ENCODE results near the gene SGCD. TPM values are rescaled to one million over a fixed set of nuclear protein-coding genes. Genes with fewer than 3 reads are reported as not detected.
"Not testable (repeated sequence)": the region's sequence is repeated elsewhere in the genome, so short reads cannot be mapped to it uniquely, and the experiment has no call there.

SGCD gene
- total and polyA plus RNA-seq, 4 donors: 0.79 to 20.9 (median 6.0) TPM

- H3K4me3 ChIP-seq: no peak overlapping the region
- H3K36me3 ChIP-seq (ENCODE audit: control insufficient read depth in 4 of 4, insufficient read depth in 4 of 4, low read length in 4 of 4): no peaks in the 10 kb centered on the region
- no peaks in the 10 kb centered on the region for H3K27me3 ChIP-seq (ENCODE audit: control insufficient read depth in 3 of 3, insufficient read depth in 3 of 3, low read length in 2 of 3)
- H3K9ac ChIP-seq (ENCODE audit: insufficient read depth in 1 of 2, low read length in 2 of 2): no peak overlapping the region
- H3K4me1 ChIP-seq (ENCODE audit: control insufficient read depth in 5 of 5, insufficient read depth in 5 of 5, low read length in 5 of 5): no peaks in the 10 kb centered on the region
- peaks cover 0 to 2% (median 0%) of the 10 kb centered on the region in 4 donors for H3K9me3 ChIP-seq (ENCODE audit: control insufficient read depth in 4 of 4, insufficient read depth in 3 of 4, low read length in 3 of 4)
- TF ChIP-seq, protein P1, sequence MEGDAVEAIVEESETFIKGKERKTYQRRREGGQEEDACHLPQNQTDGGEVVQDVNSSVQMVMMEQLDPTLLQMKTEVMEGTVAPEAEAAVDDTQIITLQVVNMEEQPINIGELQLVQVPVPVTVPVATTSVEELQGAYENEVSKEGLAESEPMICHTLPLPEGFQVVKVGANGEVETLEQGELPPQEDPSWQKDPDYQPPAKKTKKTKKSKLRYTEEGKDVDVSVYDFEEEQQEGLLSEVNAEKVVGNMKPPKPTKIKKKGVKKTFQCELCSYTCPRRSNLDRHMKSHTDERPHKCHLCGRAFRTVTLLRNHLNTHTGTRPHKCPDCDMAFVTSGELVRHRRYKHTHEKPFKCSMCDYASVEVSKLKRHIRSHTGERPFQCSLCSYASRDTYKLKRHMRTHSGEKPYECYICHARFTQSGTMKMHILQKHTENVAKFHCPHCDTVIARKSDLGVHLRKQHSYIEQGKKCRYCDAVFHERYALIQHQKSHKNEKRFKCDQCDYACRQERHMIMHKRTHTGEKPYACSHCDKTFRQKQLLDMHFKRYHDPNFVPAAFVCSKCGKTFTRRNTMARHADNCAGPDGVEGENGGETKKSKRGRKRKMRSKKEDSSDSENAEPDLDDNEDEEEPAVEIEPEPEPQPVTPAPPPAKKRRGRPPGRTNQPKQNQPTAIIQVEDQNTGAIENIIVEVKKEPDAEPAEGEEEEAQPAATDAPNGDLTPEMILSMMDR (IDR thresholded peaks at IDR 0.05; ENCODE audit: control extremely low read depth, extremely low read depth): no peak
- ATAC-seq (ENCODE audit: insufficient read depth, low FRiP score): no peak
- H3K27ac ChIP-seq (ENCODE audit: low read depth in 1 of 2, low read length in 1 of 2): no peak overlapping the region
- no peak for DNase-seq
Measured at GRCh38 chr5:156654444-156654843, 327.5 kb downstream of the SGCD start.

DNA sequence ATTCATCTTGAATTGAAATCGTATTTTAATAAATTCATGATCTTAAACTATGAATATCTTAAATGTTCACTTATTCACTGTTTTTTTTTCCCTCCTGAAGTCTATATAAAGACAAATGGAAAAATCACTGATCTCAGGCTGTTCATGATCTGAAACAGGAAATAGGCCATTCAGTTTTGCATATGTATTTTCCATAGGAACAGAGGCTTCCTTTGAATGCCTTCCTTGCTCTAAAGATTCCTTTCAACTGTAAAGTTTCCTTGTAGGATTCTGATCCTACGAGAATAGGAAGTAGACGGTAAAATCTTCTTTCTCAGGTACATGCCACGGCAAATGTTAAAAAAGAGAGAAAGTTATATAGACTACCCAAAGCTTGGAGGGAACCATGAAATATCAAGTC, 328.8 kb downstream of the SGCD start:
- no peak overlapping the region for H3K9ac ChIP-seq (ENCODE audit: insufficient read depth in 1 of 2, low read length in 2 of 2)
- H3K4me1 ChIP-seq (ENCODE audit: control insufficient read depth in 5 of 5, insufficient read depth in 5 of 5, low read length in 5 of 5): no peaks in the 10 kb centered on the region
- H3K4me3 ChIP-seq: no peak overlapping the region
- no peaks in the 10 kb centered on the region for H3K27me3 ChIP-seq (ENCODE audit: control insufficient read depth in 3 of 3, insufficient read depth in 3 of 3, low read length in 2 of 3)
- TF ChIP-seq, protein P1 (IDR thresholded peaks at IDR 0.05; ENCODE audit: control extremely low read depth, extremely low read depth): no peak
- no peak overlapping the region for H3K27ac ChIP-seq (ENCODE audit: low read depth in 1 of 2, low read length in 1 of 2)
- no peaks in the 10 kb centered on the region for H3K36me3 ChIP-seq (ENCODE audit: control insufficient read depth in 4 of 4, insufficient read depth in 4 of 4, low read length in 4 of 4)
- ATAC-seq (ENCODE audit: insufficient read depth, low FRiP score) (no peak), DNase-seq (no peak)
- 83 to 89% methylated on average over 4 of the region's 4 CpGs for WGBS, 2 donors
- peaks cover 0 to 2% (median 0%) of the 10 kb centered on the region in 4 donors for H3K9me3 ChIP-seq (ENCODE audit: control insufficient read depth in 4 of 4, insufficient read depth in 3 of 4, low read length in 3 of 4)

- ATAC-seq (ENCODE audit: insufficient read depth, low FRiP score); H3K27me3 ChIP-seq (ENCODE audit: control insufficient read depth in 3 of 3, insufficient read depth in 3 of 3, low read length in 2 of 3); H3K9ac ChIP-seq (ENCODE audit: insufficient read depth in 1 of 2, low read length in 2 of 2); H3K9me3 ChIP-seq (ENCODE audit: control insufficient read depth in 4 of 4, insufficient read depth in 3 of 4, low read length in 3 of 4); H3K4me3 ChIP-seq; H3K27ac ChIP-seq (ENCODE audit: low read depth in 1 of 2, low read length in 1 of 2); H3K36me3 ChIP-seq (ENCODE audit: control insufficient read depth in 4 of 4, insufficient read depth in 4 of 4, low read length in 4 of 4); DNase-seq: not testable (repeated sequence)
- peaks cover 0 to 10% (median 0%) of the 10 kb centered on the region in 5 donors for H3K4me1 ChIP-seq (ENCODE audit: control insufficient read depth in 5 of 5, insufficient read depth in 5 of 5, low read length in 5 of 5)
- WGBS, 2 donors: 82 to 85% methylated on average over 7 of the region's 10 CpGs
Measured at GRCh38 chr5:156664832-156665231, 337.9 kb downstream of the SGCD start.

DNA sequence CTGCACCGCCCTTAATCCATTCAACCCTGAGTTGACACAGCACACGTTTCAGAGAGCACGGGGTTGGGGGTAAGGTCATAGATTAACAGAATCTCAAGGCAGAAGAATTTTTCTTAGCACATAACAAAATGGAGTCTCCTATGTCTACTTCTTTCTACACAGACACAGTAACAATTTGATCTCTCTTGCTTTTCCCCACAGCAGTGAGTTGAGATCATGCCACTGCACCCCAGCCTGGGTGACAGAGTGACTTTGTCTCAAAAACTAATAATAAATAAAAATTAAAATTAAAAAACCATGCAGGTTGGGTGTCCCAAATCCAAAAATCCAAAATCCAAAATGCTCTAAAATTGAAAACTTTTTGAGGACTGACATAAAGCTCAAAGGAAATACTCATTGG, 339.7 kb downstream of the SGCD start:
- not testable (repeated sequence) for ATAC-seq (ENCODE audit: insufficient read depth, low FRiP score); H3K36me3 ChIP-seq (ENCODE audit: control insufficient read depth in 4 of 4, insufficient read depth in 4 of 4, low read length in 4 of 4); H3K9me3 ChIP-seq (ENCODE audit: control insufficient read depth in 4 of 4, insufficient read depth in 3 of 4, low read length in 3 of 4); H3K4me3 ChIP-seq; H3K27ac ChIP-seq (ENCODE audit: low read depth in 1 of 2, low read length in 1 of 2); DNase-seq; H3K9ac ChIP-seq (ENCODE audit: insufficient read depth in 1 of 2, low read length in 2 of 2); H3K27me3 ChIP-seq (ENCODE audit: control insufficient read depth in 3 of 3, insufficient read depth in 3 of 3, low read length in 2 of 3)
- peaks cover 0 to 10% (median 0%) of the 10 kb centered on the region in 5 donors for H3K4me1 ChIP-seq (ENCODE audit: control insufficient read depth in 5 of 5, insufficient read depth in 5 of 5, low read length in 5 of 5)
- WGBS, 2 donors: no CpG with 5 or more reads among the region's 3 CpGs

- TF ChIP-seq, protein P1 (IDR thresholded peaks at IDR 0.05; ENCODE audit: control extremely low read depth, extremely low read depth): no peak
- Histone ChIP-seq H3K9ac (ENCODE audit: insufficient read depth in 1 of 2, low read length in 2 of 2) (peak overlapping the region in 1 of 2 donors; percentile 20), H3K9me3 (ENCODE audit: control insufficient read depth in 4 of 4, insufficient read depth in 3 of 4, low read length in 3 of 4) (no peaks in the 10 kb centered on the region), H3K4me1 (ENCODE audit: control insufficient read depth in 5 of 5, insufficient read depth in 5 of 5, low read length in 5 of 5) (peaks cover 0 to 10% (median 0%) of the 10 kb centered on the region in 5 donors), H3K4me3 (no peak overlapping the region), H3K27me3 (ENCODE audit: control insufficient read depth in 3 of 3, insufficient read depth in 3 of 3, low read length in 2 of 3) (no peaks in the 10 kb centered on the region), H3K36me3 (ENCODE audit: control insufficient read depth in 4 of 4, insufficient read depth in 4 of 4, low read length in 4 of 4) (no peaks in the 10 kb centered on the region), H3K27ac (ENCODE audit: low read depth in 1 of 2, low read length in 1 of 2) (no peak overlapping the region)
- 73 to 83% methylated on average over 3 of the region's 3 CpGs for WGBS, 2 donors
- ATAC-seq (ENCODE audit: insufficient read depth, low FRiP score) (no peak), DNase-seq (peak; percentile 14 to 88 (median 88))
Measured at GRCh38 chr5:156667616-156668015, 340.7 kb downstream of the SGCD start.
